GM19023 (cell line): ENCODE results near the gene PKHD1.
"Not testable (repeated sequence)": the region's sequence is repeated elsewhere in the genome, so short reads cannot be mapped to it uniquely, and the experiment has no call there.

Experiments
- ATAC-seq: cut with Tn5 transposase; IDR thresholded peaks from one replicate; pipeline ENCODE4 v1.9.1; 2021; ENCODE audit warnings: mild to moderate bottlenecking, moderate library complexity; ENCODE audit not compliant: unreplicated experiment

Gene PKHD1

GRCh38 chr6:51995214-51995755, 92.1 kb downstream of the PKHD1 start:
- ATAC-seq = no peak

- no peak for ATAC-seq
These were observed 94.5 kb downstream of the PKHD1 start for GRCh38 chr6:51992876-51993275.

GRCh38 chr6:51989789-51990188, 97.6 kb downstream of the PKHD1 start:
- no peak for ATAC-seq

DNA sequence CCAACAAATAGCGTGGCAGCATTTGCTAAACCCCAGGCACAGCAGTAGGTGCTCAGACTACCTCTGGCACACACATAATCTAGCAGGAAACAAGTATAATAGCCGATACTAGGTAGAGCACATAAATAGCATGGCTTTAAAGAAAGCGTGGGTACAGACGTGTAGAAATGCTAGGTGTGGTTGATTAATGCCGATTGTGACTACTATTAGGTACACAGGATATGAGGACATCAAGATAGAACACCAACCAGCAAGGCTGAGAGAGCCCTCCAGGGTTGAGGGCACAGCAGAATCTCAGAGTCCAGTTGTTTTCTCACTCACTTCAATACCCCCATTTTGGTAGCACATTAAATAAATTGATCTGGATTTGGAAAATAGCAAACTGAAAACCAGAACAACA, 100.5 kb downstream of the PKHD1 start:
- ATAC-seq = no peak

- no peak for ATAC-seq
These were observed 103.8 kb downstream of the PKHD1 start for GRCh38 chr6:51983564-51983963.

DNA sequence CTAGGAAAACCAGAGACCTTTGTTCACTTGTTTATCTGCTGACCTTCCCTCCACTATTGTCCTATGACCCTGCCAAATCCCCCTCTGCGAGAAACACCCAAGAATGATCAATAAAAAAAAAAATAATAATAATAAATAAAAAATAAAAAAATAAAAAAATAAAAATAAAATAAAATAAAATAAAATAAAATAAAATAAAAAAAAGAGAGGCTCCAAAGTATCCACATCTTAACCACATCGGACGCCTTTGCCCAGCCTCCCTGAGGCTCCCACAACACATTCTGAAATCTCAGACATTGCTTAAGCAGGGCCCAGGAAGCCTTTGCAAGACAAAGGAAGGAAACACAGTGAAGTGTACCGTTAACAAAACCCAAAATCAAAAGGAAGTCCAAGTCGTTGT, 104.7 kb downstream of the PKHD1 start:
- ATAC-seq = not testable (repeated sequence)

DNA sequence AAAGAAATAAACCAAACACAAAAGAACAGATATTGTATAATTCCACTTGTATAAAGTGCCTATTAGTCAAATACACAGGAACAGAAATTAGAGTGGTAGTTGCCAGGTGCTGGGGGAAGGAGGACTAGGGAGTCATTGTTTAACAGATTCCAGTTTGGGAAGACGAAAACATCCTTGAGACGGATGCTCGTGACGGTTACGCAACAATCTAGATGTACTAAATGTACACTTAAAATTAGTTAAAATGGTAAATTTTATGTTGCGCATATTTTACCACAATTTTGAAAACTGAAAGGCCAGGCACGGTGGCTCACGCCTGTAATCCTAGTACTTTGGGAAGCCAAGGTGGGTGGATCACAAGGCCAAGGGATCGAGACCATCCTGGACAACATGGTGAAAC, 111.0 kb downstream of the PKHD1 start:
- ATAC-seq = no peak

DNA sequence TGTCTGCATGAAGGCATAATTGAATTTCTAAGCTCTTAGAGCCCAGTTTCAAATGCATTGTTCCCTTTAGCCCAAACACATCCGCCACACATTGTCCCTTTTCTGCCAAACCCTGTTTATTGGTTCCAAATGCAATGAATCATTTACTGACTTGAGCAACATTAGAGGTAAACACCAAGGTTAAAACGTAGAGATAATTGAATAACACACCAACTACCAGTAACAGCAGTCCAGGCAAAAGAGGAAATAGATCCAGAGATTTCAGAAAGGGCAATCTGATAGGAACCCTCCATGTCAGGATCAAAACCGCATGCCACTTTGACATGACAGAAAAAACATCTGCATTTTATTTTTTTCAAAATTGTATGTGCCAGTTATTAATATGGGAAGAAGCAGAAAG, 114.8 kb downstream of the PKHD1 start:
- no peak for ATAC-seq

DNA sequence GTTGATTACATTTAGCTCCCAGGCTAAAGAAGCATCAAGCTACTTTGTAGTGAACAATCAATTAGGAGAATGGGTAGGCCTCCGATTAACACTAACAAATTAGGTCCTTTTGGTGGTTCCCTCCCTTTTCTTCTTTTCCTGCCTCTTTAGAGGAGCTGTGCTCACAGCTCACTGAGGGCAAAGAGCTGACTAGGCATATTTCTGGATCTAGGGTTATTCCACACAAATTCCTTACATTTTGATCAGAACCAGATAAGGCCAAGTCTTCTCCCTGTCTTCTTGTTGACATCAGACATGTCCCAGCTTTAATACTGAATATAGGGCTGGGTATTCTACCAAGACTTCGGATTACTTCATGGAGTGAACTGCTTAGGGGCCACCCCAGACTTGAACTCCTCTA, 119.1 kb downstream of the PKHD1 start:
- ATAC-seq = no peak

DNA sequence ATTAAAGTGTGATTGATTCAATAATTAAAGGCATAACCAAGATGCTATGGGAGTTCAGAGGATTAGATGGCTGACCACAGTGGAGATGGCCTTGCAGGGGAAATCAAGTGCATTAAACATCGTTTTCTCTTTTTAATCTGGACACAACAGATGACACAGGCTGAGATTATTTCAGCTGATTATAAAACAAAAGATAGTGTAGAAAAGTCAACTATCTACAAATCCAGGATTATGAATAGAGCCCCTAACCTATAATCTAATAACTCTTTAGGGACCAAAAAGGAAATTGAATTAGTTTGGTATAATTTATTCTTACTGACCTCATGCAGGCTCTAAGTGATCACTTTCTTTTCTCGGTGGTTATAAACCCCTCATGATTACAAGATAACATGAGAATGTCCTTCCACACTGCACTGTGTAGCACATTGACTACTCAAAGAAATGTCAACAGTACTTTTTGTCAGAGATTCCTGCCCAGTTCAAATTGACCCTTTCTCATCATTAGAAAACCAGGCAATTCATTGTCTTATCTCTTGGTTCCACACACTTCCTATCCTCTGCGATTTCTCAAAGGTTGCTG, 122.1 kb downstream of the PKHD1 start:
- no peak for ATAC-seq

DNA sequence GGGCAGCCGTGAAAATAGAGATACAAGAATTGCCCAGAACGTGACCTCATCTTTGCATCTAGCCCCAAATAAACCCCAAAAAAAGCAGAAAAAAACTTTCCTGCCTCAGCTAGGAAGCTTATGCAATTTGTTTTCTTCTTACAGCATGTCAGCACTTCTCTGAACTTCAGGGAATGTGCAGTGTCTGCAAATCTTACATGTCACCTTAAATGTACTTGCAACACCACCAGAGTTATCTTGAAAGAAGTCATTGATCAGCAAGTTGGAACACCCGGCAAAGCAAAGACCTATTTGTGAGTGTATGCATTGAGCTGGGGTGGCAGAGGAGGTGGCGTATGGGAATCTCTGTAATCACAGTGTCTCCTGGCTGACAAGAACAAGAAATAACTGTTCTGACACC, 123.4 kb downstream of the PKHD1 start:
- no peak for ATAC-seq

DNA sequence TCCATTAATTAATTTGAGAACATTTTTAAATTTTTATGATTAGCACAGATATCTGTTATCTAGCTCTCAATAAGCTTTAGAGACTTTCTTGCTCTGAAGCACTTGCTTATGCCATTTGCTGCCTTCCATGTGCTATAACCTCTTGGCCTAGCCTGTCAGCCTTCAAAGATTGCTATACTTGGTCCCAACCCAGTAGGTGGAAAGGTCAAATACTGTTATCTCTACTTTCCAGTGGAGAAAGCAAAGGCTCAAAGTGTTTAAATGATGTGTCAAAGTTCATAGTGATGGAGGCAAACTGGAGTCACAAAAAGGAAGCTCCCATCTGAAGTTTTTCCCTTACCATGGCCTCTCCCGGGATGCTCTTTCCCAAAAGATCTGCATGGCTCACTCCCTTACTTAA, 125.1 kb downstream of the PKHD1 start:
- no peak for ATAC-seq

DNA sequence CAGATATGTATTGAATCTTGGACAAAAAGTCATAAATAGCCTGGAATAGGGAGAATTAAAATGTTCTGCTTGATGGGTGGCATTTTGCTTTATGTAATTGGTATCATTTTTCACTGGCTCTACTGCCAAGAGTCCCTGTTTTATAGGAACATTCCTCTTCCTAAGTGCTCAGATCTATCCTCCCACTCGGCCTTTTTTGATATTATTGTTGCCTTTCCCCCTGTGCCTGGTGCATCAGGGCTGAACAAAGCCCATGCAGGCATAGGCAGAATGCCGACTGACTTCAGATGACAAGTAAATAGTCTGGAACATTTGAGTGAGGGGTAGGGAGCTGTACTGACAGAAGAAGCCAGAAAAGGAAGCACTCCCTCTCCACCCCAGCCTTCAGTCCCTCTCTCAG, 127.0 kb downstream of the PKHD1 start:
- ATAC-seq = no peak

- ATAC-seq = no peak
These were observed 127.5 kb downstream of the PKHD1 start for GRCh38 chr6:51959744-51960383.

DNA sequence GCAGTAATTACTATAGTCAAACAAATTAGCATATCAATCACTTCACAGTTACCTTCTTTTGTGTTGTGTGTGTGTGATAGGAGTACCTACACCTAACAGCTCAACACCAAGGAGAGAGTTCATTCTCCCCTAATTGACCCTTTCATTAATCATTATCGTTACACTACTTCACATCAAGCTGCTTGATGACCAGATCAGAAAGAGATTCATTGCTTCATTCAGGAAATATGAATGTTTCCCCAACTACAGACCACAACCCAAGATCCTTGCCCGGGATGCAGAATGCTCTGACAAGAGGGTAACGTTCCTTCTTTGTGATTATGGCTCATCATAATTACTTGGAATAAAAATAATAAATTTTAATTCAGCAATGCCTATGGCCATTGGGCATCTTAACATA, 132.7 kb downstream of the PKHD1 start:
- ATAC-seq = no peak

GRCh38 chr6:51953246-51953645, 134.2 kb downstream of the PKHD1 start:
- ATAC-seq = no peak

GRCh38 chr6:51951924-51952323, 135.5 kb downstream of the PKHD1 start:
- ATAC-seq = no peak

GRCh38 chr6:51949526-51949925, 137.9 kb downstream of the PKHD1 start:
- ATAC-seq = no peak

GRCh38 chr6:51939695-51940094, 147.7 kb downstream of the PKHD1 start:
- ATAC-seq = not testable (repeated sequence)

GRCh38 chr6:51936531-51937290, 150.7 kb downstream of the PKHD1 start:
- no peak for ATAC-seq

DNA sequence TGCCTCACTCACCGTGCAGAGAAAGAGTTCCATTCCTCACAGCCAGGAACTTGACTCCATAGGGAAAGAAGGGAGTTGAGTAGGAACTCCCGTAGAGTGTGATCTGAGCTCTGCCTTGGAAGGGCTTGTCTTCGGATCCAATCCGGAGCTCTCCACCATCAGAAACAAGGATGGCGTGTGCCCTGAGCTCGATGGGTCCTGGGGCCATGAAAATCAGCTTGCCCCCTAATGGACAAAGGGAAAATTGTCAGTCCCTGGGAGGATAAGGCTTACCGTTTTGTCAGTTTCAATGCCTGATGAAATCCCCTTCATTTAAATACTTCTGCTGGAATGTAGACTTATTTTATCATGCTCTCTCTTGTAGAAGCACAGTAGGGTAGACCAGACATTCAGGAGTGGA, 153.3 kb downstream of the PKHD1 start:
- ATAC-seq = no peak

GRCh38 chr6:51932956-51933355, 154.5 kb downstream of the PKHD1 start:
- ATAC-seq = no peak
